SK-N-SH (cell line): ENCODE measurements around the gene COMMD3.

ENCODE experiments used
- EP300 ChIP-seq, 2 experiments: IDR thresholded peaks; 2 replicates each; pipeline versions ENCODE4 v1.4.0 to v1.6.1; 2012; ENCODE audit warnings: borderline replicate concordance in 1 of 2, low read depth in 1 of 2, low read length in 1 of 2
- EZH2phosphoT487 ChIP-seq: fragments of 200-600 bp; sonication (generic); IDR thresholded peaks from 2 replicates; pipeline ENCODE4 v1.6.1; 2017; ENCODE audit warnings: low read depth, mixed run types, mild to moderate bottlenecking, antibody characterized with exemption, moderate library complexity, borderline replicate concordance
- GABPA ChIP-seq: IDR thresholded peaks from 2 replicates; pipeline ENCODE4 v1.4.0; 2012; ENCODE audit warnings: low read depth, mild to moderate bottlenecking
- GATA2 ChIP-seq: sonication (generic); formaldehyde crosslinking; IDR thresholded peaks from 2 replicates; pipeline ENCODE4 v1.5.0; 2020; ENCODE audit warnings: mild to moderate bottlenecking, missing genetic modification reagents
- JUND ChIP-seq: IDR thresholded peaks from 2 replicates; pipeline ENCODE4 v1.4.0; 2012
- RCOR1 ChIP-seq: fragments of 150-350 bp; IDR thresholded peaks from 2 replicates; pipeline ENCODE4 v1.6.1; 2017; ENCODE audit warnings: antibody characterized with exemption, low read length
- SIN3A ChIP-seq: IDR thresholded peaks from 2 replicates; pipeline ENCODE4 v1.6.1; 2012; ENCODE audit warnings: low read depth, mild to moderate bottlenecking, low read length, moderate library complexity, borderline replicate concordance
- TAF1 ChIP-seq: IDR thresholded peaks from 2 replicates; pipeline ENCODE4 v1.6.1; 2012; ENCODE audit warnings: low read depth, mild to moderate bottlenecking, low read length, moderate library complexity, borderline replicate concordance
- YY1 ChIP-seq: IDR thresholded peaks from 2 replicates; pipeline ENCODE4 v1.4.0; 2012; ENCODE audit warnings: low read depth, mild to moderate bottlenecking
- TF ChIP-seq, protein P1 (sequence below): fragments of 150-350 bp; IDR thresholded peaks from 2 replicates; pipeline ENCODE4 v1.6.1; 2016; ENCODE audit warnings: mild to moderate bottlenecking, low read depth, low read length
- TF ChIP-seq, protein P2 (sequence below): fragments of 200-600 bp; sonication (generic); IDR thresholded peaks from 2 replicates; pipeline ENCODE4 v1.6.1; 2017; ENCODE audit warnings: antibody characterized with exemption, mild to moderate bottlenecking, moderate library complexity
- TF ChIP-seq, protein P3 (sequence below): IDR thresholded peaks from 2 replicates; pipeline ENCODE4 v1.4.0; 2012; ENCODE audit warnings: low read depth
- TF ChIP-seq, protein P4 (sequence below): IDR thresholded peaks from 2 replicates; pipeline ENCODE4 v1.6.1; 2012; ENCODE audit warnings: mild to moderate bottlenecking, low read depth, low read length, moderate library complexity

DNA sequence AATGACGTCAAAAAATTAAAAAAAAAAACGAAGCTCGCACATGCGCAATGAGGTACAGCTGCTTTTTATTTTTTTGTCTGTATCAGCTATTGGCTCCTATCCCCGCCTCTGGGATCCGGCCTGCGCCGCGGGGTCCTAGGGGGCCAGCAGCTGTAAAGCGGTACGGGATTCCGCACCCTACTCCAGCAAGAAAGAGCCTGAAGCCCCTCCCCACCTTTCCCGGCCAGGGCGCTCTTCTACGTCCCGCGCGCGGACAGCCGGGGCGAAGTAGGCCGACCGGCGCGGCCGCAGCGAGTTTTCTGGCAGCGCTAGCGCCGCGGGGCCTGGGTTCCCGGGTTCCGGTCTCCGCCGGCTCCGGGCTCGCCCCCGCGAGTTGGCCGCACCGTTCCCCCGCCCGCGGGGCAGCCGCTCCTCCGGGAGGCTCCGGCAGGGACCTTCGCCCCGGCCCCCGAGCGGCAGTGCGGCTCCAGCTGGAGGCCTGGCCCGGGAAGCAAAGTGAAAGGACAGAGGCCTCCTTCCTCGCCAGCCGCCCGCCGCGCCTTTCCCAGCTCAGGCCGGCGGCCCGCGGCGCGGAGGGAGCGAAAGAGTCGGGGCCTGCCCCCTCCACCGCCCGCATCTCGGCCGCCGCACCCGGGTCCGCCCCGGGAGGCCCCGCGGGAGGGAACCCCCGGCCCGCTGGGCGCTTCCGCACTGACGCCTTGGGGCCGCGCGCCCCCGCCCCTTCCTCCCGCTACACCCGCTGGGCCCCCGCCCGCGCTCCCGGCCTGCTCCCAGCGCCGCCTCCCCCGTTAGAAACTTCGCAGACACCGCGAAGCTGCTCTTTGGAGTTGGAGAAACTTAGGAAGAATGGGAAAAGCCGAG lies 24.4 kb downstream of the COMMD3 start:
- TF ChIP-seq, protein P1, sequence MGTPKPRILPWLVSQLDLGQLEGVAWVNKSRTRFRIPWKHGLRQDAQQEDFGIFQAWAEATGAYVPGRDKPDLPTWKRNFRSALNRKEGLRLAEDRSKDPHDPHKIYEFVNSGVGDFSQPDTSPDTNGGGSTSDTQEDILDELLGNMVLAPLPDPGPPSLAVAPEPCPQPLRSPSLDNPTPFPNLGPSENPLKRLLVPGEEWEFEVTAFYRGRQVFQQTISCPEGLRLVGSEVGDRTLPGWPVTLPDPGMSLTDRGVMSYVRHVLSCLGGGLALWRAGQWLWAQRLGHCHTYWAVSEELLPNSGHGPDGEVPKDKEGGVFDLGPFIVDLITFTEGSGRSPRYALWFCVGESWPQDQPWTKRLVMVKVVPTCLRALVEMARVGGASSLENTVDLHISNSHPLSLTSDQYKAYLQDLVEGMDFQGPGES = no peak
- TF ChIP-seq, protein P2, sequence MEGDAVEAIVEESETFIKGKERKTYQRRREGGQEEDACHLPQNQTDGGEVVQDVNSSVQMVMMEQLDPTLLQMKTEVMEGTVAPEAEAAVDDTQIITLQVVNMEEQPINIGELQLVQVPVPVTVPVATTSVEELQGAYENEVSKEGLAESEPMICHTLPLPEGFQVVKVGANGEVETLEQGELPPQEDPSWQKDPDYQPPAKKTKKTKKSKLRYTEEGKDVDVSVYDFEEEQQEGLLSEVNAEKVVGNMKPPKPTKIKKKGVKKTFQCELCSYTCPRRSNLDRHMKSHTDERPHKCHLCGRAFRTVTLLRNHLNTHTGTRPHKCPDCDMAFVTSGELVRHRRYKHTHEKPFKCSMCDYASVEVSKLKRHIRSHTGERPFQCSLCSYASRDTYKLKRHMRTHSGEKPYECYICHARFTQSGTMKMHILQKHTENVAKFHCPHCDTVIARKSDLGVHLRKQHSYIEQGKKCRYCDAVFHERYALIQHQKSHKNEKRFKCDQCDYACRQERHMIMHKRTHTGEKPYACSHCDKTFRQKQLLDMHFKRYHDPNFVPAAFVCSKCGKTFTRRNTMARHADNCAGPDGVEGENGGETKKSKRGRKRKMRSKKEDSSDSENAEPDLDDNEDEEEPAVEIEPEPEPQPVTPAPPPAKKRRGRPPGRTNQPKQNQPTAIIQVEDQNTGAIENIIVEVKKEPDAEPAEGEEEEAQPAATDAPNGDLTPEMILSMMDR = no peak
- TF ChIP-seq TAF1 (peak; percentile 20), GABPA (0 out of 2 replicates have a peak, but pooled peaks have one; percentile 10), EP300 (IDR thresholded peaks at IDR 0.05; ENCODE audit: borderline replicate concordance in 1 of 2, low read depth in 1 of 2, low read length in 1 of 2) (no peak), EZH2phosphoT487 (no peak), JUND (no peak), SIN3A (no peak), YY1 (peak; percentile 32; the same call in 1 of the 2 replicates), RCOR1 (0 out of 2 replicates have a peak, but pooled peaks have one; percentile 36), GATA2 (CRISPR knock-in tag) (no peak)
- TF ChIP-seq, protein P3, sequence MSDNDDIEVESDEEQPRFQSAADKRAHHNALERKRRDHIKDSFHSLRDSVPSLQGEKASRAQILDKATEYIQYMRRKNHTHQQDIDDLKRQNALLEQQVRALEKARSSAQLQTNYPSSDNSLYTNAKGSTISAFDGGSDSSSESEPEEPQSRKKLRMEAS = peak; percentile 66; the same call in 1 of the 2 replicates
- TF ChIP-seq, protein P4, sequence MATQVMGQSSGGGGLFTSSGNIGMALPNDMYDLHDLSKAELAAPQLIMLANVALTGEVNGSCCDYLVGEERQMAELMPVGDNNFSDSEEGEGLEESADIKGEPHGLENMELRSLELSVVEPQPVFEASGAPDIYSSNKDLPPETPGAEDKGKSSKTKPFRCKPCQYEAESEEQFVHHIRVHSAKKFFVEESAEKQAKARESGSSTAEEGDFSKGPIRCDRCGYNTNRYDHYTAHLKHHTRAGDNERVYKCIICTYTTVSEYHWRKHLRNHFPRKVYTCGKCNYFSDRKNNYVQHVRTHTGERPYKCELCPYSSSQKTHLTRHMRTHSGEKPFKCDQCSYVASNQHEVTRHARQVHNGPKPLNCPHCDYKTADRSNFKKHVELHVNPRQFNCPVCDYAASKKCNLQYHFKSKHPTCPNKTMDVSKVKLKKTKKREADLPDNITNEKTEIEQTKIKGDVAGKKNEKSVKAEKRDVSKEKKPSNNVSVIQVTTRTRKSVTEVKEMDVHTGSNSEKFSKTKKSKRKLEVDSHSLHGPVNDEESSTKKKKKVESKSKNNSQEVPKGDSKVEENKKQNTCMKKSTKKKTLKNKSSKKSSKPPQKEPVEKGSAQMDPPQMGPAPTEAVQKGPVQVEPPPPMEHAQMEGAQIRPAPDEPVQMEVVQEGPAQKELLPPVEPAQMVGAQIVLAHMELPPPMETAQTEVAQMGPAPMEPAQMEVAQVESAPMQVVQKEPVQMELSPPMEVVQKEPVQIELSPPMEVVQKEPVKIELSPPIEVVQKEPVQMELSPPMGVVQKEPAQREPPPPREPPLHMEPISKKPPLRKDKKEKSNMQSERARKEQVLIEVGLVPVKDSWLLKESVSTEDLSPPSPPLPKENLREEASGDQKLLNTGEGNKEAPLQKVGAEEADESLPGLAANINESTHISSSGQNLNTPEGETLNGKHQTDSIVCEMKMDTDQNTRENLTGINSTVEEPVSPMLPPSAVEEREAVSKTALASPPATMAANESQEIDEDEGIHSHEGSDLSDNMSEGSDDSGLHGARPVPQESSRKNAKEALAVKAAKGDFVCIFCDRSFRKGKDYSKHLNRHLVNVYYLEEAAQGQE = no peak
